ENCODE measurements around the gene PIP4K2A.
A peak's percentile ranks its signal among the peaks of the same experiment; 100 is the strongest.

PIP4K2A gene

GRCh38 chr10:22599048-22599561 is 115.3 kb downstream of the PIP4K2A start:
- Histone ChIP-seq H3K4me1 (ENCODE audit: insufficient read depth, low read length, poor library complexity, severe bottlenecking) (peaks cover 56% of the 10 kb centered on the region), H3K4me3 (ENCODE audit: low read length, poor library complexity, severe bottlenecking) (peak overlapping the region; percentile 30), H3K79me2 (ENCODE audit: insufficient read depth, low read length) (peaks cover 72% of the 10 kb centered on the region), H3K36me3 (ENCODE audit: insufficient read depth, low read length) (peaks cover 15% of the 10 kb centered on the region; the same call in 1 of the 2 replicates), H3K9ac (ENCODE audit: low read depth, low read length, poor library complexity, severe bottlenecking) (no peak overlapping the region), H3K27me3 (ENCODE audit: insufficient read depth, low read length, poor library complexity, severe bottlenecking) (no peaks in the 10 kb centered on the region), H3F3A (ENCODE audit: low read depth) (peaks cover 4% of the 10 kb centered on the region; the same call in 1 of the 2 replicates), H3K9me2 (replicated peaks; ENCODE audit: low read depth, low read length) (no peaks in the 10 kb centered on the region), H4K20me1 (ENCODE audit: insufficient read depth, low read length, poor library complexity, severe bottlenecking) (peaks cover 21% of the 10 kb centered on the region), H2AFZ (ENCODE audit: low read length) (no peak overlapping the region), H3K4me2 (ENCODE audit: low read depth, low read length, poor library complexity, severe bottlenecking) (peak overlapping the region; percentile 39), H3K9me3 (ENCODE audit: insufficient read depth, low read depth, low read length) (no peaks in the 10 kb centered on the region)
- TF ChIP-seq CTCF (conservative IDR thresholded peaks at IDR 0.05; ENCODE audit: low read length) (no peak), EZH2phosphoT487 (IDR thresholded peaks at IDR 0.05; ENCODE audit: borderline replicate concordance) (no peak)

GRCh38 chr10:22598478-22598877 is 115.9 kb downstream of the PIP4K2A start:
- no peak overlapping the region for H2AFZ ChIP-seq (ENCODE audit: low read length)
- H3K27me3 ChIP-seq (ENCODE audit: insufficient read depth, low read length, poor library complexity, severe bottlenecking), result no peaks in the 10 kb centered on the region
- H3K36me3 ChIP-seq (ENCODE audit: insufficient read depth, low read length), result peaks cover 15% of the 10 kb centered on the region; the same call in 1 of the 2 replicates
- no peak overlapping the region for H3K4me3 ChIP-seq (ENCODE audit: low read length, poor library complexity, severe bottlenecking)
- peak overlapping the region; percentile 39 for H3K4me2 ChIP-seq (ENCODE audit: low read depth, low read length, poor library complexity, severe bottlenecking)
- TF ChIP-seq EZH2phosphoT487 (IDR thresholded peaks at IDR 0.05; ENCODE audit: borderline replicate concordance), result no peak
- no peak for TF ChIP-seq CTCF (conservative IDR thresholded peaks at IDR 0.05; ENCODE audit: low read length)
- H4K20me1 ChIP-seq (ENCODE audit: insufficient read depth, low read length, poor library complexity, severe bottlenecking), result peaks cover 21% of the 10 kb centered on the region
- no peak overlapping the region for H3K9ac ChIP-seq (ENCODE audit: low read depth, low read length, poor library complexity, severe bottlenecking)
- H3K9me2 ChIP-seq (replicated peaks; ENCODE audit: low read depth, low read length), result no peaks in the 10 kb centered on the region
- H3K79me2 ChIP-seq (ENCODE audit: insufficient read depth, low read length), result peaks cover 72% of the 10 kb centered on the region
- H3K9me3 ChIP-seq (ENCODE audit: insufficient read depth, low read depth, low read length), result no peaks in the 10 kb centered on the region
- H3F3A ChIP-seq (ENCODE audit: low read depth), result peaks cover 4% of the 10 kb centered on the region; the same call in 1 of the 2 replicates
- peaks cover 53% of the 10 kb centered on the region for H3K4me1 ChIP-seq (ENCODE audit: insufficient read depth, low read length, poor library complexity, severe bottlenecking)

GRCh38 chr10:22597138-22597537 is 117.2 kb downstream of the PIP4K2A start:
- peaks cover 21% of the 10 kb centered on the region for H4K20me1 ChIP-seq (ENCODE audit: insufficient read depth, low read length, poor library complexity, severe bottlenecking)
- peaks cover 53% of the 10 kb centered on the region for H3K4me1 ChIP-seq (ENCODE audit: insufficient read depth, low read length, poor library complexity, severe bottlenecking)
- no peak overlapping the region for H3K4me3 ChIP-seq (ENCODE audit: low read length, poor library complexity, severe bottlenecking)
- H3K79me2 ChIP-seq (ENCODE audit: insufficient read depth, low read length), result peaks cover 69% of the 10 kb centered on the region
- no peak overlapping the region for H3K9ac ChIP-seq (ENCODE audit: low read depth, low read length, poor library complexity, severe bottlenecking)
- TF ChIP-seq CTCF (conservative IDR thresholded peaks at IDR 0.05; ENCODE audit: low read length) (no peak), EZH2phosphoT487 (IDR thresholded peaks at IDR 0.05; ENCODE audit: borderline replicate concordance) (no peak)
- H3K9me3 ChIP-seq (ENCODE audit: insufficient read depth, low read depth, low read length), result no peaks in the 10 kb centered on the region
- no peak overlapping the region for H3K4me2 ChIP-seq (ENCODE audit: low read depth, low read length, poor library complexity, severe bottlenecking)
- no peaks in the 10 kb centered on the region for H3K9me2 ChIP-seq (replicated peaks; ENCODE audit: low read depth, low read length)
- no peaks in the 10 kb centered on the region for H3K27me3 ChIP-seq (ENCODE audit: insufficient read depth, low read length, poor library complexity, severe bottlenecking)
- H3K36me3 ChIP-seq (ENCODE audit: insufficient read depth, low read length), result peaks cover 16% of the 10 kb centered on the region; the same call in 1 of the 2 replicates
- no peak overlapping the region for H2AFZ ChIP-seq (ENCODE audit: low read length)
- H3F3A ChIP-seq (ENCODE audit: low read depth), result peaks cover 4% of the 10 kb centered on the region; the same call in 1 of the 2 replicates

Data from Loucy (cell line).